IMR-90 (cell line): ENCODE data around the gene USP10. TPM values are rescaled to one million over a fixed set of nuclear protein-coding genes. Genes with fewer than 3 reads are reported as not detected.

Experiments
- ATAC-seq: fragments of 200-7000 bp; cut with Tn5 transposase; 2 replicates; pipeline ENCODE4 v1.9.1; 2020; ENCODE audit warnings: low read depth, mild to moderate bottlenecking, moderate library complexity
- BruUV-seq: library from RNA; stranded (reverse); fragments of 400-500 nt; replicated peaks from 2 replicates; lab custom pipeline; 2021; lab: Mats Ljungman, UMichigan
- CTCF ChIA-PET: fragments of 300-600 bp; formaldehyde crosslinking; extraction: SDS; loops from one replicate; lab custom pipeline; 2021; ENCODE audit warnings: antibody characterized with exemption; lab: Yijun Ruan, JAX
- POLR2A ChIA-PET: fragments of 300-600 bp; sonication (Branson Sonifier 250); formaldehyde crosslinking; loops from one replicate; lab custom pipeline; 2022; ENCODE audit warnings: antibody characterized with exemption; ENCODE audit not compliant: unreplicated experiment; lab: Charles Lee
- DNase-seq: peaks from one replicate; pipeline ENCODE4 v3.0.0; 2013
- H2AFZ ChIP-seq: replicated peaks from 2 replicates; pipeline ENCODE3; 2013; ENCODE audit warnings: low read length, mild to moderate bottlenecking; ENCODE audit not compliant: poor library complexity
- H2AK5ac ChIP-seq: 2 replicates; pipeline ENCODE4 v1.6.1; 2013; ENCODE audit warnings: low read depth, low read length, inconsistent platforms
- H2AK9ac ChIP-seq: replicated peaks from 2 replicates; pipeline ENCODE3; 2013; ENCODE audit warnings: mild to moderate bottlenecking, low read depth, low read length, moderate library complexity; ENCODE audit not compliant: poor library complexity
- H2BK120ac ChIP-seq: 2 replicates; pipeline ENCODE4 v1.6.1; 2013; ENCODE audit warnings: low read depth, low read length, inconsistent platforms
- H2BK15ac ChIP-seq: 3 replicates; pipeline ENCODE4 v1.6.1; 2013; ENCODE audit warnings: low read depth, low read length, inconsistent platforms
- H2BK20ac ChIP-seq: 2 replicates; pipeline ENCODE4 v1.6.1; 2013; ENCODE audit warnings: low read depth, mild to moderate bottlenecking, inconsistent platforms, low read length, moderate library complexity
- H2BK5ac ChIP-seq: 2 replicates; pipeline ENCODE4 v1.6.1; 2013; ENCODE audit warnings: mild to moderate bottlenecking, low read depth, low read length, inconsistent platforms; ENCODE audit not compliant: poor library complexity, severe bottlenecking
- H3K14ac ChIP-seq: replicated peaks from 2 replicates; pipeline ENCODE4 v1.6.1; 2013; ENCODE audit warnings: low read depth, low read length, inconsistent platforms
- H3K18ac ChIP-seq: 2 replicates; pipeline ENCODE4 v1.6.1; 2013; ENCODE audit warnings: low read depth, low read length, control low read depth
- H3K23ac ChIP-seq: 2 replicates; pipeline ENCODE4 v1.6.1; 2013; ENCODE audit warnings: low read depth, low read length, inconsistent platforms
- H3K27ac ChIP-seq: 2 replicates; pipeline ENCODE4 v1.5.1; 2013; ENCODE audit warnings: mild to moderate bottlenecking, control low read depth, low read length; ENCODE audit not compliant: insufficient read depth
- H3K27me3 ChIP-seq: 2 replicates; pipeline ENCODE4 v1.6.1; 2013; ENCODE audit warnings: low read length; ENCODE audit not compliant: control insufficient read depth, insufficient read depth
- H3K36me3 ChIP-seq: 2 replicates; pipeline ENCODE4 v1.6.1; 2013; ENCODE audit warnings: low read length, mixed read lengths; ENCODE audit not compliant: control insufficient read depth, insufficient read depth
- H3K4ac ChIP-seq: 2 replicates; pipeline ENCODE4 v1.6.1; 2013; ENCODE audit warnings: low read depth, low read length, inconsistent platforms
- H3K4me1 ChIP-seq: 2 replicates; pipeline ENCODE4 v1.6.1; 2013; ENCODE audit warnings: low read length, mixed read lengths; ENCODE audit not compliant: control insufficient read depth, insufficient read depth
- H3K4me2 ChIP-seq: 2 replicates; pipeline ENCODE4 v1.6.1; 2013; ENCODE audit warnings: low read depth, mild to moderate bottlenecking, control low read depth, low read length, moderate library complexity
- H3K4me3 ChIP-seq: 2 replicates; pipeline ENCODE4 v1.5.1; 2013; ENCODE audit warnings: low read depth, mild to moderate bottlenecking, control low read depth, low read length, moderate library complexity; ENCODE audit not compliant: insufficient read depth
- H3K56ac ChIP-seq: 2 replicates; pipeline ENCODE4 v1.6.1; 2013; ENCODE audit warnings: low read length, inconsistent platforms; ENCODE audit not compliant: insufficient read depth; ENCODE audit errors: extremely low read depth
- H3K79me1 ChIP-seq, 2 experiments: 2 replicates each; pipeline ENCODE4 v1.6.1; 2013; ENCODE audit warnings: low read length in 2 of 2, inconsistent platforms in 1 of 2, low read depth in 1 of 2
- H3K9ac ChIP-seq: 2 replicates; pipeline ENCODE4 v1.6.1; 2013; ENCODE audit warnings: low read depth, low read length, control low read depth
- H3K9me1 ChIP-seq: 2 replicates; pipeline ENCODE4 v1.6.1; 2013; ENCODE audit warnings: low read length, inconsistent platforms; ENCODE audit not compliant: insufficient read depth
- H3K9me3 ChIP-seq: 2 replicates; pipeline ENCODE4 v1.6.1; 2013; ENCODE audit warnings: low read length; ENCODE audit not compliant: control insufficient read depth, insufficient read depth
- H4K20me1 ChIP-seq: 2 replicates; pipeline ENCODE4 v1.6.1; 2013; ENCODE audit warnings: low read length, inconsistent platforms; ENCODE audit not compliant: insufficient read depth
- H4K5ac ChIP-seq: 2 replicates; pipeline ENCODE4 v1.6.1; 2013; ENCODE audit warnings: mild to moderate bottlenecking, low read depth, low read length, control low read depth
- H4K8ac ChIP-seq, 2 experiments: 2 replicates each; pipeline ENCODE4 v1.6.1; 2013; ENCODE audit warnings: low read depth in 2 of 2, low read length in 2 of 2, control low read depth in 1 of 2, inconsistent platforms in 1 of 2
- H4K91ac ChIP-seq: 2 replicates; pipeline ENCODE4 v1.6.1; 2013; ENCODE audit warnings: low read depth, low read length, inconsistent platforms; ENCODE audit not compliant: insufficient read depth
- CEBPB ChIP-seq: IDR thresholded peaks from 2 replicates; pipeline ENCODE4 v1.6.1; 2012; ENCODE audit warnings: low read depth, low read length, improper control_type of control experiment
- POLR2A ChIP-seq: IDR thresholded peaks from 2 replicates; pipeline ENCODE4 v1.6.1; 2012; ENCODE audit warnings: mild to moderate bottlenecking, low read depth, low read length
- RCOR1 ChIP-seq: IDR thresholded peaks from 2 replicates; pipeline ENCODE4 v1.6.1; 2012; ENCODE audit warnings: mild to moderate bottlenecking, low read length, improper control_type of control experiment; ENCODE audit not compliant: insufficient replicate concordance
- SMC3 ChIP-seq: fragments of 150-350 bp; IDR thresholded peaks from 2 replicates; pipeline ENCODE4 v1.6.1; 2016; ENCODE audit warnings: low read depth, mild to moderate bottlenecking, antibody characterized with exemption, low read length, moderate library complexity
- WGBS, 2 experiments: methylation state at CpG; one replicate each; pipeline versions ENCODE4 v1.1.5 to v1.1.7; 2013; ENCODE audit warnings: missing lambda C conversion rate in 2 of 2; ENCODE audit not compliant: insufficient read length in 1 of 2; ENCODE audit errors: extremely low coverage in 2 of 2; 5-methylcytosine and 5-hydroxymethylcytosine counted together
- dilution Hi-C: fragments of 300-500 bp; cut with HindIII; formaldehyde crosslinking; loops from one replicate; pipeline ENCODE4 v1.14.3; 2018; ENCODE audit warnings: low sequenced_read_pairs; ENCODE audit not compliant: unreplicated experiment
- in situ Hi-C: fragments of 300-500 bp; cut with MboI; formaldehyde crosslinking; loops from 3 replicates; pipeline ENCODE4 v1.14.3; 2019; ENCODE audit warnings: low sequenced_read_pairs, inconsistent platforms, mixed read lengths
- intact Hi-C: fragments of 100-400 bp; cut with micrococcal nuclease; formaldehyde crosslinking; loops from 2 replicates; pipeline ENCODE4 v1.10.0; 2022
- polyA plus RNA-seq, 3 experiments: library from polyadenylated mRNA; depleted of rRNA; stranded (reverse); fragments of >200 nt; gene quantifications; 2 replicates each; pipeline ENCODE4 v1.2.3, GENCODE V29; 2012; ENCODE audit warnings: low replicate concordance in 1 of 3
- total RNA-seq: library from RNA; depleted of rRNA; stranded (reverse); fragments of >200 nt; gene quantifications from 2 replicates; pipeline ENCODE4 v1.2.3, GENCODE V29; 2012
- TF ChIP-seq, protein P1 (sequence below): conservative IDR thresholded peaks from 2 replicates; pipeline ENCODE4 v1.5.1; 2012; ENCODE audit warnings: mild to moderate bottlenecking, low read depth, low read length, improper control_type of control experiment

Gene USP10
- total and polyA plus RNA-seq, 2 of the 4 experiments (the other 2 are of a cell fraction), result 54.3 to 79.0 TPM

DNA sequence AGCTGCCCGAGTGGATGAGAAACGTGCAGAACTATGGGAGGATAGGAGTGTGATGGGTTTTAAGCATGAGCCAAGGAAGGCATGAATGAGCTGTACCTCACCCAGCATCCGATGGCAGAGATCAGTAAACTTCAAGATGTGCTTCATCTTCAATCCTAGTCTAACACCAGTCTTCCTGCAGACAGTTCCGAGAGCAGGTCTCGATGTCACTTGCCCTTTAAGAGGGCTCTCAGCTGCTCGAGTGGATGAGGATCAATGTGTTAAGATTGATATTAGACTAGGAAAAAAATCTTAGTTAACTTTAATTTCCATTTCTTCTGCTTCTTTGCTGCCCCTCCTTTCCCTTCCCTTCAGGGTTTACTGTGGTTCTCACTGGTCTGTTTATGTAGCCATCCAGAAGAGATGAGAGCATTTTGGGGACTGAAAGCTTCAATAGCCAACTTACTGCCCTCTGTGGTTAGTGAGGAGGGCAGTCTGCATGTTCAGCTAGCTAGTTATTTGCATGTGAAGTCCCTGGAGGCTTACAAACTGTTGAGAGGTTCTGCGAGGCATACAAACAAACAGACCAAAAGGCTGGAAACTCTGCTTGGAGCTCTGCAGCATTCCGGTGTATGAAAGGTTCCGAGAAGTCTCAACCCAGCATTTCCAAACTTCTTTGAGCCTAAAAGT, 36.2 kb upstream of the USP10 start:
- Histone ChIP-seq H3K36me3 (peaks cover 64% of the 10 kb centered on the region), H3K27me3 (no peaks in the 10 kb centered on the region), H2BK15ac (no peak overlapping the region), H3K18ac (no peak overlapping the region), H3K27ac (no peak overlapping the region), H4K8ac (no peak overlapping the region), H4K20me1 (peaks cover 24% of the 10 kb centered on the region), H3K79me1 (peaks cover 26 to 56% of the 10 kb centered on the region in 2 experiments), H3K23ac (no peak overlapping the region), H3K14ac (no peak overlapping the region), H3K9me3 (no peaks in the 10 kb centered on the region), H3K4ac (no peak overlapping the region), H3K4me3 (no peak overlapping the region), H2AFZ (no peak overlapping the region), H2BK5ac (no peak overlapping the region), H3K9ac (no peak overlapping the region), H3K4me2 (no peak overlapping the region), H3K4me1 (peaks cover 4% of the 10 kb centered on the region), H2BK120ac (no peak overlapping the region), H3K56ac (no peak overlapping the region), H2AK5ac (no peak overlapping the region), H4K91ac (no peak overlapping the region), H2BK20ac (no peak overlapping the region), H3K9me1 (peaks cover 18% of the 10 kb centered on the region), H4K5ac (no peak overlapping the region), H2AK9ac (no peak overlapping the region)
- ChIA-PET CTCF (interaction anchor here (0.6 to 2.1 kb wide), 4 partner anchors 8 to 41 kb away, joined by 3 to 21 read pairs (median 5); no protein-coding TSS in a partner anchor), POLR2A (interaction anchor here (0.5 kb wide), 1 partner anchor 63 kb away, joined by 3 read pairs; no protein-coding TSS in a partner anchor)
- dilution Hi-C loops (no loop called here), in situ Hi-C loops (no loop called here), intact Hi-C loops (no loop called here)
- ATAC-seq (peak; percentile 72), DNase-seq (no peak)
- 40% methylated on average over 1 of the region's 9 CpGs; no CpG with 5 or more reads in 1 of the 2 experiments for WGBS, 2 experiments
- no TSS peak for BruUV-seq
- TF ChIP-seq CEBPB, result no peak
- TF ChIP-seq, protein P1, sequence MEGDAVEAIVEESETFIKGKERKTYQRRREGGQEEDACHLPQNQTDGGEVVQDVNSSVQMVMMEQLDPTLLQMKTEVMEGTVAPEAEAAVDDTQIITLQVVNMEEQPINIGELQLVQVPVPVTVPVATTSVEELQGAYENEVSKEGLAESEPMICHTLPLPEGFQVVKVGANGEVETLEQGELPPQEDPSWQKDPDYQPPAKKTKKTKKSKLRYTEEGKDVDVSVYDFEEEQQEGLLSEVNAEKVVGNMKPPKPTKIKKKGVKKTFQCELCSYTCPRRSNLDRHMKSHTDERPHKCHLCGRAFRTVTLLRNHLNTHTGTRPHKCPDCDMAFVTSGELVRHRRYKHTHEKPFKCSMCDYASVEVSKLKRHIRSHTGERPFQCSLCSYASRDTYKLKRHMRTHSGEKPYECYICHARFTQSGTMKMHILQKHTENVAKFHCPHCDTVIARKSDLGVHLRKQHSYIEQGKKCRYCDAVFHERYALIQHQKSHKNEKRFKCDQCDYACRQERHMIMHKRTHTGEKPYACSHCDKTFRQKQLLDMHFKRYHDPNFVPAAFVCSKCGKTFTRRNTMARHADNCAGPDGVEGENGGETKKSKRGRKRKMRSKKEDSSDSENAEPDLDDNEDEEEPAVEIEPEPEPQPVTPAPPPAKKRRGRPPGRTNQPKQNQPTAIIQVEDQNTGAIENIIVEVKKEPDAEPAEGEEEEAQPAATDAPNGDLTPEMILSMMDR, result no peak
- no peak for TF ChIP-seq SMC3
- no peak for TF ChIP-seq RCOR1
- no peak for TF ChIP-seq POLR2A
